ENCODE results near the gene CERCAM. TPM values are rescaled to one million over a fixed set of nuclear protein-coding genes. Genes with fewer than 3 reads are reported as not detected.

CERCAM gene
- total and polyA plus RNA-seq, 2 of the 13 experiments (the other 11 are each of a cell fraction or from before 2014, with no cell fraction given), result 9.0 to 17.1 TPM

- 0 out of 2 replicates have a peak, but pooled peaks have one; percentile 35 for TF ChIP-seq ZNF318 (CRISPR knock-in tag; IDR thresholded peaks at IDR 0.05)
- TF ChIP-seq ZFY (CRISPR knock-in tag; IDR thresholded peaks at IDR 0.05), result peak; percentile 25; the same call in 1 of the 2 replicates
- peak; percentile 46; the same call in 1 of the 2 replicates for TF ChIP-seq ZFX (CRISPR knock-in tag; IDR thresholded peaks at IDR 0.05; ENCODE audit: low read depth)
- peak; percentile 52 for TF ChIP-seq SMC3 (IDR thresholded peaks at IDR 0.05; ENCODE audit: low read length)
- 0 out of 2 replicates have a peak, but pooled peaks have one; percentile 39 for TF ChIP-seq IRF2 (CRISPR knock-in tag; IDR thresholded peaks at IDR 0.05)
- peak; percentile 81; the same call in 1 of the 2 replicates for TF ChIP-seq ZNF782 (CRISPR knock-in tag; IDR thresholded peaks at IDR 0.05; ENCODE audit: borderline replicate concordance)
- peak; percentile 68; the same call in 1 of the 2 replicates for TF ChIP-seq ZNF124 (CRISPR knock-in tag; IDR thresholded peaks at IDR 0.05)
- TF ChIP-seq, protein P1, sequence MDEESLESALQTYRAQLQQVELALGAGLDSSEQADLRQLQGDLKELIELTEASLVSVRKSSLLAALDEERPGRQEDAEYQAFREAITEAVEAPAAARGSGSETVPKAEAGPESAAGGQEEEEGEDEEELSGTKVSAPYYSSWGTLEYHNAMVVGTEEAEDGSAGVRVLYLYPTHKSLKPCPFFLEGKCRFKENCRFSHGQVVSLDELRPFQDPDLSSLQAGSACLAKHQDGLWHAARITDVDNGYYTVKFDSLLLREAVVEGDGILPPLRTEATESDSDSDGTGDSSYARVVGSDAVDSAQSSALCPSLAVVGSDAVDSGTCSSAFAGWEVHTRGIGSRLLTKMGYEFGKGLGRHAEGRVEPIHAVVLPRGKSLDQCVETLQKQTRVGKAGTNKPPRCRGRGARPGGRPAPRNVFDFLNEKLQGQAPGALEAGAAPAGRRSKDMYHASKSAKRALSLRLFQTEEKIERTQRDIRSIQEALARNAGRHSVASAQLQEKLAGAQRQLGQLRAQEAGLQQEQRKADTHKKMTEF (CRISPR knock-in tag; IDR thresholded peaks at IDR 0.05), result peak; percentile 44; the same call in 1 of the 2 replicates
- peak; percentile 78 for TF ChIP-seq STAG1 (CRISPR knock-in tag; IDR thresholded peaks at IDR 0.05)
- TF ChIP-seq ARID5B (CRISPR knock-in tag; IDR thresholded peaks at IDR 0.05), result 0 out of 2 replicates have a peak, but pooled peaks have one; percentile 26
- TF ChIP-seq PHF21A (CRISPR knock-in tag; IDR thresholded peaks at IDR 0.05), result 0 out of 2 replicates have a peak, but pooled peaks have one; percentile 10
- TF ChIP-seq SOX6 (IDR thresholded peaks at IDR 0.05), result no peak
- peak; percentile 24; the same call in 1 of the 2 replicates for TF ChIP-seq SOX6 (CRISPR knock-in tag; IDR thresholded peaks at IDR 0.05)
- TF ChIP-seq SAP130 (CRISPR knock-in tag; IDR thresholded peaks at IDR 0.05; ENCODE audit: low read depth), result peak; percentile 71
- TF ChIP-seq ZNF343 (CRISPR knock-in tag; IDR thresholded peaks at IDR 0.05), result 0 out of 2 replicates have a peak, but pooled peaks have one; percentile 65
Measured at GRCh38 chr9:128438343-128439109, 17.9 kb downstream of the CERCAM start (continued).

Measured in HepG2 (cell line).